K562 (cell line): ENCODE data around the gene ABCG1. TPM values are rescaled to one million over a fixed set of nuclear protein-coding genes. Genes with fewer than 3 reads are reported as not detected.

ENCODE experiments used
- ATAC-seq: fragments of 200-7000 bp; cut with Tn5 transposase; 3 replicates; pipeline ENCODE4 v1.9.1; 2020; ENCODE audit warnings: moderate library complexity
- BruUV-seq: library from RNA; stranded (reverse); fragments of 400-500 nt; replicated peaks from 2 replicates; lab custom pipeline; 2021; lab: Mats Ljungman, UMichigan
- CTCF ChIA-PET: fragments of 300-600 bp; formaldehyde crosslinking; extraction: SDS; loops from one replicate; lab custom pipeline; 2021; ENCODE audit warnings: low intra/inter-chr PET ratio; lab: Yijun Ruan, JAX
- POLR2A ChIA-PET: fragments of 300-600, 350-650 bp; sonication (Branson Sonifier 250); formaldehyde crosslinking; extraction: SDS; loops from one replicate; lab custom pipeline; 2021; ENCODE audit warnings: antibody characterized with exemption, inconsistent platforms; lab: Yijun Ruan, JAX
- DNase-seq, 4 experiments: peaks; one replicate each; pipeline versions ENCODE4 v3.0.0 to v3.0.0-alpha.2; 2011 to 2018; ENCODE audit warnings: low spot score in 3 of 4, mixed read lengths in 3 of 4; ENCODE audit errors: extremely low read depth in 1 of 4
- FAIRE-seq: peaks from 2 replicates; lab custom pipeline; 2011; peaks lifted over from hg19 to GRCh38; lab: Jason Lieb, UNC
- H2AFZ ChIP-seq: 2 replicates; pipeline ENCODE4 v1.6.0; 2011; ENCODE audit warnings: low read depth, low read length, control low read depth, inconsistent platforms
- H3K27ac ChIP-seq: fragments of 200-600 bp; 3 replicates; pipeline ENCODE4 v1.8.0; 2011; ENCODE audit warnings: low read depth, mild to moderate bottlenecking, control low read depth, inconsistent platforms, low read length, moderate library complexity, mixed read lengths; ENCODE audit errors: extremely low read depth
- H3K27me3 ChIP-seq, 2 experiments: fragments of 300-600 bp in 1 of 2; 2 replicates in 1 of 2; 3 replicates in 1 of 2; pipeline versions ENCODE4 v1.6.0 to v1.8.0; 2011; ENCODE audit warnings: inconsistent platforms in 2 of 2, low read length in 2 of 2, mild to moderate bottlenecking in 1 of 2, mixed read lengths in 1 of 2, moderate library complexity in 1 of 2; ENCODE audit not compliant: control insufficient read depth in 2 of 2, insufficient read depth in 2 of 2
- H3K36me3 ChIP-seq: fragments of 300-600 bp; 3 replicates; pipeline ENCODE4 v1.8.0; 2011; ENCODE audit warnings: mild to moderate bottlenecking, low read length, inconsistent platforms; ENCODE audit not compliant: control insufficient read depth, insufficient read depth
- H3K4me1 ChIP-seq, 2 experiments: fragments of 200-600 bp in 1 of 2; replicated peaks in 1 of 2; 2 replicates in 1 of 2; 3 replicates in 1 of 2; pipeline versions ENCODE4 v1.5.1 to v1.8.0; 2011; ENCODE audit warnings: inconsistent platforms in 2 of 2, low read length in 2 of 2, mild to moderate bottlenecking in 1 of 2, mixed read lengths in 1 of 2, moderate library complexity in 1 of 2; ENCODE audit not compliant: control insufficient read depth in 2 of 2, insufficient read depth in 2 of 2
- H3K4me2 ChIP-seq: 2 replicates; pipeline ENCODE4 v1.6.1; 2011; ENCODE audit warnings: low read length, control low read depth, inconsistent platforms, mixed read lengths; ENCODE audit not compliant: insufficient read depth
- H3K4me3 ChIP-seq: fragments of 200-600 bp; sonication (generic), shearing (Covaris generic); 2 replicates; pipeline ENCODE4 v1.5.1; 2016; ENCODE audit warnings: control low read depth, inconsistent platforms
- H3K79me2 ChIP-seq: fragments of 200-600 bp; 3 replicates; pipeline ENCODE4 v1.8.0; 2011; ENCODE audit warnings: low read length, inconsistent platforms; ENCODE audit not compliant: control insufficient read depth, insufficient read depth
- H3K9ac ChIP-seq, 2 experiments: 2 replicates each; pipeline versions ENCODE4 v1.6.0 to v1.6.1; 2011; ENCODE audit warnings: low read depth in 2 of 2, low read length in 2 of 2, control low read depth in 1 of 2, inconsistent platforms in 1 of 2, mild to moderate bottlenecking in 1 of 2, mixed read lengths in 1 of 2; ENCODE audit not compliant: insufficient read depth in 1 of 2
- H3K9me1 ChIP-seq: one replicate; pipeline ENCODE4 v1.6.0; 2011; ENCODE audit warnings: inconsistent platforms, mild to moderate bottlenecking, low read length, moderate library complexity; ENCODE audit not compliant: control insufficient read depth, insufficient read depth
- H3K9me3 ChIP-seq: replicated peaks from 2 replicates; pipeline ENCODE4 v1.5.1; 2011; ENCODE audit warnings: low read depth, low read length, inconsistent platforms; ENCODE audit not compliant: control insufficient read depth, insufficient read depth
- H4K20me1 ChIP-seq: replicated peaks from 2 replicates; pipeline ENCODE4 v1.6.1; 2011; ENCODE audit warnings: low read length, inconsistent platforms, mixed read lengths; ENCODE audit not compliant: control insufficient read depth, insufficient read depth
- EGR1 ChIP-seq: fragments of 450-650 bp; conservative IDR thresholded peaks from 2 replicates; pipeline ENCODE4 v1.6.1; 2017; ENCODE audit warnings: mild to moderate bottlenecking
- EWSR1 ChIP-seq: fragments of 450-650 bp; IDR thresholded peaks from 2 replicates; pipeline ENCODE4 v1.6.1; 2018; ENCODE audit warnings: borderline replicate concordance, mild to moderate bottlenecking, low read depth, moderate library complexity; ENCODE audit not compliant: partially characterized antibody
- FOXJ2 ChIP-seq: fragments of 200-800 bp; sonication (Bioruptor generic); IDR thresholded peaks from 2 replicates; pipeline ENCODE4 v1.6.1; 2016; ENCODE audit warnings: missing genetic modification characterization, missing compliant biosample characterization
- HNRNPH1 ChIP-seq: fragments of 200-400 bp; formaldehyde crosslinking; optimal IDR thresholded peaks from 2 replicates; pipeline ENCODE3; 2017; ENCODE audit warnings: low read depth, mild to moderate bottlenecking, low read length, moderate library complexity
- MAFK ChIP-seq: IDR thresholded peaks from 2 replicates; pipeline ENCODE4 v1.6.1; 2011; ENCODE audit warnings: low read length, improper control_type of control experiment
- MCM2 ChIP-seq: fragments of 450-650 bp; IDR thresholded peaks from 2 replicates; pipeline ENCODE4 v1.6.1; 2017; ENCODE audit warnings: low read depth, mild to moderate bottlenecking
- NFATC3 ChIP-seq: fragments of 450-650 bp; IDR thresholded peaks from 2 replicates; pipeline ENCODE4 v1.6.1; 2017; ENCODE audit warnings: mild to moderate bottlenecking
- RBM17 ChIP-seq: fragments of 200-400 bp; formaldehyde crosslinking; IDR thresholded peaks from 2 replicates; pipeline ENCODE4 v1.6.1; 2017; ENCODE audit warnings: low read depth, mild to moderate bottlenecking, low read length, borderline replicate concordance
- SREBF1 ChIP-seq: fragments of 150-350 bp; IDR thresholded peaks from 2 replicates; pipeline ENCODE4 v1.6.1; 2014; ENCODE audit warnings: antibody characterized with exemption, low read depth, low read length, borderline replicate concordance
- TAL1 ChIP-seq: fragments of 450-650 bp; IDR thresholded peaks from 2 replicates; pipeline ENCODE4 v1.6.1; 2016; ENCODE audit warnings: mild to moderate bottlenecking
- WGBS: fragments of 100-300 bp; shearing (Covaris generic); methylation state at CpG from one replicate; pipeline ENCODE4 v1.1.6; 2016; ENCODE audit warnings: low coverage, mixed read lengths; ENCODE audit not compliant: insufficient coverage; ENCODE audit errors: missing lambda C conversion rate; 5-methylcytosine and 5-hydroxymethylcytosine counted together
- in situ Hi-C: fragments of 300-500 bp; cut with MboI; formaldehyde crosslinking; loops from 4 replicates; pipeline ENCODE4 v1.15.0; 2018; ENCODE audit warnings: inconsistent platforms, mixed read lengths
- intact Hi-C: fragments of 100-400 bp; cut with micrococcal nuclease; formaldehyde crosslinking; loops from 2 replicates; pipeline ENCODE4 v1.14.2; 2022
- polyA plus RNA-seq, 8 experiments: library from polyadenylated mRNA; depleted of rRNA in 4 of 8; stranded (reverse) in 5 of 8; unstranded in 3 of 8; fragments of >200 nt; fragmentation: Nextera tagmentation in 2 of 8; fragmentation: Illumina TruSeq in 1 of 8; extraction: Ambion mirVana in 2 of 8; extraction: Trizol in 1 of 8; gene quantifications; 2 replicates each; pipeline versions ENCODE4 v1.2.1 to v1.2.3, GENCODE V29; 2011 to 2014; ENCODE audit warnings: inconsistent platforms in 1 of 8, missing spikeins in 1 of 8
- total RNA-seq, 7 experiments: library from RNA; depleted of rRNA in 6 of 7; stranded (reverse); fragments of >200 nt in 6 of 7; fragmentation: Illumina TruSeq in 2 of 7; extraction: Trizol in 2 of 7; gene quantifications; 2 replicates each; pipeline versions ENCODE4 v1.2.1 to v1.2.3, GENCODE V29; 2011 to 2021; ENCODE audit warnings: low replicate concordance in 1 of 7
- TF ChIP-seq, protein P1 (sequence below): fragments of 250-450 bp; sonication (Bioruptor Pico); IDR thresholded peaks from 2 replicates; pipeline ENCODE4 v1.5.0; 2020; ENCODE audit warnings: mild to moderate bottlenecking, borderline replicate concordance

The ABCG1 gene
- total and polyA plus RNA-seq, 9 of the 15 experiments (the other 6 are each of a cell fraction or from before 2014, with no cell fraction given), result 0.04 to 0.09 TPM; not detected in 7

GRCh38 chr21:42293649-42294272 is 74.8 kb downstream of the ABCG1 start:
- Histone ChIP-seq H4K20me1 (peaks cover 6% of the 10 kb centered on the region), H3K36me3 (no peaks in the 10 kb centered on the region), H3K27ac (no peak overlapping the region), H3K79me2 (no peaks in the 10 kb centered on the region), H2AFZ (no peak overlapping the region), H3K9ac (no peak overlapping the region), H3K4me1 (peaks cover 0 to 16% of the 10 kb centered on the region in 2 experiments; a peak in 2 of 5 replicates), H3K4me3 (no peak overlapping the region), H3K4me2 (no peak overlapping the region), H3K9me3 (no peaks in the 10 kb centered on the region), H3K27me3 (peaks cover 58 to 84% of the 10 kb centered on the region in 2 experiments), H3K9me1 (no peaks in the 10 kb centered on the region)
- ATAC-seq (no peak), DNase-seq (no peak), FAIRE-seq (no peak)
- whole genome bisulfite sequencing, result 29% methylated on average over 12 of the region's 17 CpGs
- no TSS peak for BruUV-seq
- TF ChIP-seq EWSR1, result no peak
- no peak for TF ChIP-seq NFATC3
- TF ChIP-seq HNRNPH1, result no peak
- no peak for TF ChIP-seq FOXJ2
- TF ChIP-seq SREBF1, result no peak
- no peak for TF ChIP-seq TAL1
- no peak for TF ChIP-seq MCM2
- no peak for TF ChIP-seq EGR1
- no peak for TF ChIP-seq RBM17
- TF ChIP-seq, protein P1, sequence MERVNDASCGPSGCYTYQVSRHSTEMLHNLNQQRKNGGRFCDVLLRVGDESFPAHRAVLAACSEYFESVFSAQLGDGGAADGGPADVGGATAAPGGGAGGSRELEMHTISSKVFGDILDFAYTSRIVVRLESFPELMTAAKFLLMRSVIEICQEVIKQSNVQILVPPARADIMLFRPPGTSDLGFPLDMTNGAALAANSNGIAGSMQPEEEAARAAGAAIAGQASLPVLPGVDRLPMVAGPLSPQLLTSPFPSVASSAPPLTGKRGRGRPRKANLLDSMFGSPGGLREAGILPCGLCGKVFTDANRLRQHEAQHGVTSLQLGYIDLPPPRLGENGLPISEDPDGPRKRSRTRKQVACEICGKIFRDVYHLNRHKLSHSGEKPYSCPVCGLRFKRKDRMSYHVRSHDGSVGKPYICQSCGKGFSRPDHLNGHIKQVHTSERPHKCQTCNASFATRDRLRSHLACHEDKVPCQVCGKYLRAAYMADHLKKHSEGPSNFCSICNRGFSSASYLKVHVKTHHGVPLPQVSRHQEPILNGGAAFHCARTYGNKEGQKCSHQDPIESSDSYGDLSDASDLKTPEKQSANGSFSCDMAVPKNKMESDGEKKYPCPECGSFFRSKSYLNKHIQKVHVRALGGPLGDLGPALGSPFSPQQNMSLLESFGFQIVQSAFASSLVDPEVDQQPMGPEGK (CRISPR knock-in tag), result no peak
- TF ChIP-seq MAFK, result no peak
- CTCF ChIA-PET, result no interaction called here
- intact Hi-C loops, result no loop called here
- in situ Hi-C loops, result no loop called here
- POLR2A ChIA-PET, result interaction anchor here (0.7 kb wide), 1 partner anchor 186 kb away, joined by 3 read pairs; no protein-coding TSS in a partner anchor
